Endothelial cell of umbilical vein (primary cell): ENCODE measurements around the gene SOX8. TPM values are rescaled to one million over a fixed set of nuclear protein-coding genes. Genes with fewer than 3 reads are reported as not detected.

ENCODE experiments used
- BruUV-seq: library from RNA; stranded (reverse); fragments of 400-500 nt; replicated peaks from 2 replicates; lab custom pipeline; 2021; lab: Mats Ljungman, UMichigan
- CTCF ChIA-PET: fragments of 300-600, 350-600 bp; sonication (Branson Sonifier 250); formaldehyde crosslinking; loops from one replicate; lab custom pipeline; 2021; ENCODE audit warnings: antibody characterized with exemption, inconsistent platforms; lab: Charles Lee
- POLR2A ChIA-PET: fragments of 300-600, 350-600 bp; sonication (Branson Sonifier 250); formaldehyde crosslinking; loops from one replicate; lab custom pipeline; 2021; ENCODE audit warnings: antibody characterized with exemption, inconsistent platforms; lab: Charles Lee
- DNase-seq: peaks from one replicate; pipeline ENCODE4 v3.0.0-alpha.2; 2011; ENCODE audit warnings: low read depth, low spot score
- FAIRE-seq: peaks from 2 replicates; lab custom pipeline; 2011; peaks lifted over from hg19 to GRCh38; lab: Jason Lieb, UNC
- H2AFZ ChIP-seq: 2 replicates; pipeline ENCODE4 v1.6.0; 2012; ENCODE audit warnings: low read depth, low read length, control low read depth, inconsistent platforms
- H3K27ac ChIP-seq: 2 replicates; pipeline ENCODE4 v1.5.1; 2011; ENCODE audit warnings: low read depth, mild to moderate bottlenecking, control low read depth, low read length, moderate library complexity; ENCODE audit not compliant: insufficient read depth
- H3K27me3 ChIP-seq, 2 experiments: 2 replicates each; pipeline versions ENCODE4 v1.6.0 to v1.6.1; 2011; ENCODE audit warnings: low read length in 2 of 2, mixed read lengths in 1 of 2; ENCODE audit not compliant: control insufficient read depth in 2 of 2, insufficient read depth in 2 of 2
- H3K36me3 ChIP-seq, 2 experiments: 2 replicates in 1 of 2; 3 replicates in 1 of 2; pipeline ENCODE4 v1.5.1; 2011; ENCODE audit warnings: low read length in 2 of 2, mild to moderate bottlenecking in 1 of 2, moderate library complexity in 1 of 2; ENCODE audit not compliant: control insufficient read depth in 2 of 2, insufficient read depth in 2 of 2; ENCODE audit errors: extremely low read depth in 1 of 2
- H3K4me1 ChIP-seq: 3 replicates; pipeline ENCODE4 v1.5.1; 2011; ENCODE audit warnings: mild to moderate bottlenecking, low read length; ENCODE audit not compliant: control insufficient read depth, insufficient read depth; ENCODE audit errors: extremely low read depth
- H3K4me2 ChIP-seq: 2 replicates; pipeline ENCODE4 v1.6.1; 2011; ENCODE audit warnings: low read length, control low read depth, mixed read lengths; ENCODE audit not compliant: insufficient read depth
- H3K4me3 ChIP-seq, 3 experiments: fragments of 200-600 bp in 1 of 3; sonication (generic), shearing (Covaris generic) in 1 of 3; replicated peaks in 1 of 3; 2 replicates each; pipeline ENCODE4 v1.5.1; 2011 to 2016; ENCODE audit warnings: control low read depth in 3 of 3, low read length in 3 of 3, mild to moderate bottlenecking in 2 of 3, inconsistent platforms in 1 of 3, low read depth in 1 of 3, moderate library complexity in 1 of 3; ENCODE audit not compliant: insufficient read depth in 1 of 3
- H3K79me2 ChIP-seq: 2 replicates; pipeline ENCODE4 v1.6.0; 2012; ENCODE audit warnings: low read length, inconsistent platforms; ENCODE audit not compliant: control insufficient read depth, insufficient read depth
- H3K9ac ChIP-seq: replicated peaks from 2 replicates; pipeline ENCODE3; 2011; ENCODE audit warnings: low read length, control low read depth; ENCODE audit not compliant: insufficient read depth; ENCODE audit errors: extremely low read depth
- H3K9me1 ChIP-seq: replicated peaks from 3 replicates; pipeline ENCODE4 v1.6.0; 2011; ENCODE audit warnings: mild to moderate bottlenecking, low read length; ENCODE audit not compliant: control insufficient read depth, insufficient read depth; ENCODE audit errors: extremely low read depth
- H3K9me3 ChIP-seq: replicated peaks from 2 replicates; pipeline ENCODE4 v1.5.1; 2012; ENCODE audit warnings: low read length, inconsistent platforms; ENCODE audit not compliant: control insufficient read depth, insufficient read depth
- H4K20me1 ChIP-seq: replicated peaks from 2 replicates; pipeline ENCODE3; 2011; ENCODE audit warnings: mild to moderate bottlenecking, low read length; ENCODE audit not compliant: control insufficient read depth, insufficient read depth; ENCODE audit errors: extremely low read depth
- EZH2 ChIP-seq: IDR thresholded peaks from 2 replicates; pipeline ENCODE4 v1.6.1; 2012; ENCODE audit warnings: borderline replicate concordance, low read depth, mild to moderate bottlenecking, moderate library complexity, low read length, inconsistent platforms; ENCODE audit not compliant: severe bottlenecking
- FOS ChIP-seq: IDR thresholded peaks from 2 replicates; pipeline ENCODE4 v1.6.1; 2011; ENCODE audit warnings: mild to moderate bottlenecking, low read length, moderate library complexity, borderline replicate concordance; ENCODE audit not compliant: insufficient read depth
- GATA2 ChIP-seq: IDR thresholded peaks from 2 replicates; pipeline ENCODE4 v1.7.0; 2011; ENCODE audit warnings: low read depth, mild to moderate bottlenecking, moderate library complexity, mixed read lengths, low read length; ENCODE audit not compliant: insufficient read length, insufficient read depth
- JUN ChIP-seq: IDR thresholded peaks from 2 replicates; pipeline ENCODE4 v1.6.1; 2011; ENCODE audit warnings: borderline replicate concordance, low read depth; ENCODE audit not compliant: insufficient read length, insufficient read depth
- MAX ChIP-seq: IDR thresholded peaks from 2 replicates; pipeline ENCODE4 v1.6.1; 2011; ENCODE audit not compliant: insufficient read depth, insufficient read length
- MYC ChIP-seq: IDR thresholded peaks from one replicate; pipeline ENCODE4 v1.6.1; 2011; ENCODE audit warnings: mild to moderate bottlenecking, low read depth, low read length
- POLR2A ChIP-seq: IDR thresholded peaks from 2 replicates; pipeline ENCODE4 v1.6.1; 2012; ENCODE audit warnings: low read depth, mild to moderate bottlenecking, control low read depth, low read length
- POLR2AphosphoS5 ChIP-seq: IDR thresholded peaks from 2 replicates; pipeline ENCODE4 v1.6.1; 2012; ENCODE audit warnings: low read depth, mild to moderate bottlenecking, control low read depth, low read length, moderate library complexity; ENCODE audit not compliant: insufficient read depth
- dilution Hi-C: fragments of 300-500 bp; cut with MboI; formaldehyde crosslinking; loops from one replicate; pipeline ENCODE4 v1.15.0; 2019; ENCODE audit warnings: low sequenced_read_pairs; ENCODE audit not compliant: extremely low pct_ligation_motif_present
- intact Hi-C: fragments of 100-400 bp; cut with micrococcal nuclease; formaldehyde crosslinking; loops from one replicate; pipeline ENCODE4 v1.10.0; 2022
- polyA plus RNA-seq, 4 experiments: library from polyadenylated mRNA; depleted of rRNA in 3 of 4; stranded (reverse) in 3 of 4; unstranded in 1 of 4; fragments of >200 nt; gene quantifications; 2 replicates each; pipeline versions ENCODE4 v1.2.1 to v1.2.3, GENCODE V29; 2011 to 2012; ENCODE audit warnings: missing spikeins in 1 of 4
- total RNA-seq: library from RNA; stranded (reverse); gene quantifications from 2 replicates; pipeline ENCODE4 v1.2.3, GENCODE V29; 2021

The SOX8 gene
- total and polyA plus RNA-seq, 2 donors (not counting 3 experiments of a cell fraction or from before 2014, with no cell fraction given) = 0.52 to 0.53 TPM

- Histone ChIP-seq H3K9ac (no peak overlapping the region), H4K20me1 (no peaks in the 10 kb centered on the region), H2AFZ (no peak overlapping the region), H3K27ac (no peak overlapping the region), H3K9me1 (no peaks in the 10 kb centered on the region), H3K4me3 (no peak overlapping the region), H3K27me3 (no peaks in the 10 kb centered on the region), H3K4me2 (no peak overlapping the region), H3K79me2 (no peaks in the 10 kb centered on the region), H3K9me3 (no peaks in the 10 kb centered on the region), H3K36me3 (no peaks in the 10 kb centered on the region), H3K4me1 (no peaks in the 10 kb centered on the region)
- BruUV-seq = no TSS peak
- ChIA-PET POLR2A (no interaction called here), CTCF (no interaction called here)
- no peak for DNase-seq
- intact Hi-C loops (no loop called here), dilution Hi-C loops (no loop called here)
- TF ChIP-seq POLR2A (no peak), GATA2 (no peak), EZH2 (no peak), FOS (no peak), MYC (no peak), JUN (no peak), POLR2AphosphoS5 (no peak), MAX (no peak)
- FAIRE-seq = no peak
Measured at GRCh38 chr16:1034230-1035065, 52.9 kb downstream of the SOX8 start.

- TF ChIP-seq POLR2AphosphoS5 (no peak), MYC (no peak), FOS (no peak), MAX (no peak), EZH2 (no peak), GATA2 (no peak), JUN (no peak)
- ChIA-PET CTCF (no interaction called here), POLR2A (no interaction called here)
- H3K9me1 ChIP-seq = no peaks in the 10 kb centered on the region
- H3K79me2 ChIP-seq = no peaks in the 10 kb centered on the region
- no peaks in the 10 kb centered on the region for H3K27me3 ChIP-seq
- H4K20me1 ChIP-seq = no peaks in the 10 kb centered on the region
- FAIRE-seq = no peak
- H3K27ac ChIP-seq = no peak overlapping the region
- no TSS peak for BruUV-seq
- no peaks in the 10 kb centered on the region for H3K9me3 ChIP-seq
- no peaks in the 10 kb centered on the region for H3K4me1 ChIP-seq
- no peaks in the 10 kb centered on the region for H3K36me3 ChIP-seq
- no peak for DNase-seq
- no peak overlapping the region for H3K4me3 ChIP-seq
- dilution Hi-C loops = no loop called here
- H2AFZ ChIP-seq = no peak overlapping the region
- intact Hi-C loops = no loop called here
- H3K9ac ChIP-seq = no peak overlapping the region
- H3K4me2 ChIP-seq = no peak overlapping the region
Measured at GRCh38 chr16:1035066-1035415, 53.5 kb downstream of the SOX8 start.
